ENCODE data around the gene LCAT. TPM values are rescaled to one million over a fixed set of nuclear protein-coding genes. Genes with fewer than 3 reads are reported as not detected.
A peak's percentile ranks its signal among the peaks of the same experiment; 100 is the strongest.

The LCAT gene
- total and polyA plus RNA-seq, 2 experiments from 2014 or later, result 13.7 to 18.9 TPM

DNA sequence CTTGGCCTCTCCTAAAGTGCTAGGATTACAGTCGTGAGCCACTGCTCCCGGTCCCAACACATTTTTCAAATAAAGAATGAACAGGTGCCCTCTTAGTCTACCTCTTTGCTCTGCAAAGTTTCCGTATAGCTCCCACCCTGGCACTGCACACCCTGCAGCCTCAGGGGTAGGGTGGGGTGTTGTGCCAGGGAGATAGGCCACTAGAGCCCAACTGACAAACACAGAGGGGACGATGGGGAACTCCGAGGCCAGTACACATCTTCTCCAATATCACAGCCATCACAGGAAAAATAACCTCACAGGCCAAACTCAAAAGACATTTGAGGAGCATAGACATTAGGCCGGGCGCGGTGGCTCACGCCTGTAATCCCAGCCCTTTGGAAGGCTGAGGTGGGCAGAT is 27.2 kb upstream of the LCAT start:
- Mint-ChIP-seq H3K36me3 (ENCODE audit: low read depth) (no peaks in the 10 kb centered on the region), H3K4me3 (no peak overlapping the region), H3K9me3 (no peaks in the 10 kb centered on the region), H3K27me3 (ENCODE audit: insufficient read depth, low read depth, poor library complexity) (peaks cover 16% of the 10 kb centered on the region), H3K27ac (no peak overlapping the region), H3K4me1 (peaks cover 20% of the 10 kb centered on the region)
- Histone ChIP-seq H3K9me2 (ENCODE audit: insufficient read depth) (no peaks in the 10 kb centered on the region), H3F3A (replicated peaks; ENCODE audit: low read depth) (0 out of 2 replicates have a peak, but pooled peaks cover 11% of the 10 kb centered on the region), H3K36me3 (ENCODE audit: insufficient read depth) (no peaks in the 10 kb centered on the region), H3K4me2 (no peak overlapping the region), H3K27ac (ENCODE audit: low read depth) (no peak overlapping the region), H3K4me1 (ENCODE audit: insufficient read depth) (peaks cover 16% of the 10 kb centered on the region), H2AFZ (no peak overlapping the region), H3K27me3 (ENCODE audit: insufficient read depth) (no peaks in the 10 kb centered on the region), H3K79me2 (replicated peaks; ENCODE audit: insufficient read depth) (peaks cover 18% of the 10 kb centered on the region), H3K4me3 (no peak overlapping the region), H4K20me1 (replicated peaks; ENCODE audit: insufficient read depth) (peaks cover 7% of the 10 kb centered on the region; the same call in 1 of the 2 replicates)
- no peak for ATAC-seq
- DNase-seq (ENCODE audit: low spot score), result no peak
- TF ChIP-seq POLR2AphosphoS5 (IDR thresholded peaks at IDR 0.05; ENCODE audit: low read depth) (no peak), EZH2phosphoT487 (IDR thresholded peaks at IDR 0.05; ENCODE audit: unreplicated experiment) (no peak)

DNA sequence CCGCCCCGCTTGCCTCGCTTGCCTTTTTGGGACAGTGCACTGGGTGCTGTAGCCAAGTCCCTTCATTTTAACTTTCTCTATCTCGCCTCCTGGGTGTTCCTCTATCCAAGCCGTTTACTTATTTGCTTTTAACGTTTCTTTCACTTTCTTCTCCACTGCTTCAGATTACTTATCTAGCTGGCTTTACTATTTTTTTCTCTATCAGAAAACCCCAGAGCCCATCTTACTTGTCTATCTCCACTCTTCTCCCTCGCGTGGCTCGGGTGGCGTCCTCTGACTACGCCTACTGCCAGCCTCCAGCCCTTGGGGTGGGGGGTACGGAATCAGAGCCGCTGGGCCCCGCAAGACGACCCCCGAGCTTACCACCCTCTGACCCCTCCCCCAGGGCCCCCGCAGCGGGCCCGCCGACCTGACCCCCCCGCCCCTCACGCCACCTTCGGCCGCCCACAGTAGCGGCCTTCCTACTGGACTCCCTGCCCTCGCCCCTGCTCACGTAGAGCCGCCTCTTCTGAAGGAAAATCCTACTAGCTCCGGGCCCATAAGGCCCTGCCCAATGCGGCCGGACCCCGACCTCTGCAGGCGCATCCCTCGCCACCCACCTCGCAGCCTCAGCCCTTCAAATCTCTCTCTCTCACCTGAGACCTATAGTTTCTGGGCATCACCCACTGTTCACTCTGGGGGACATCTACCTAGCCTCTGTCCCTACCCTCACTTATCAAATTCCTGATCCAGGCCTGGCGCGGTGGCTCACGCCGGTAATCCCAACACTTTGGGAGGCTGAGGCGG is 25.5 kb upstream of the LCAT start:
- Histone ChIP-seq H2AFZ (peak overlapping the region; percentile 97; the same call in 1 of the 2 replicates), H3K4me3 (peak overlapping the region; percentile 91), H4K20me1 (replicated peaks; ENCODE audit: insufficient read depth) (peaks cover 10% of the 10 kb centered on the region), H3K4me1 (ENCODE audit: insufficient read depth) (peaks cover 30% of the 10 kb centered on the region), H3K79me2 (replicated peaks; ENCODE audit: insufficient read depth) (peaks cover 33% of the 10 kb centered on the region), H3K27ac (ENCODE audit: low read depth) (0 out of 2 replicates have a peak overlapping the region, but pooled peaks have one; percentile 48), H3K36me3 (ENCODE audit: insufficient read depth) (no peaks in the 10 kb centered on the region; the same call in 1 of the 2 replicates), H3F3A (replicated peaks; ENCODE audit: low read depth) (0 out of 2 replicates have a peak, but pooled peaks cover 19% of the 10 kb centered on the region), H3K27me3 (ENCODE audit: insufficient read depth) (no peaks in the 10 kb centered on the region), H3K4me2 (peak overlapping the region; percentile 99), H3K9me2 (ENCODE audit: insufficient read depth) (no peaks in the 10 kb centered on the region)
- Mint-ChIP-seq H3K4me3 (peak overlapping the region; percentile 89), H3K36me3 (ENCODE audit: low read depth) (no peaks in the 10 kb centered on the region; the same call in 2 of the 3 replicates), H3K9me3 (no peaks in the 10 kb centered on the region; the same call in 2 of the 3 replicates), H3K27ac (peak overlapping the region; percentile 76; the same call in 1 of the 2 replicates), H3K4me1 (peaks cover 36% of the 10 kb centered on the region), H3K27me3 (ENCODE audit: insufficient read depth, low read depth, poor library complexity) (peaks cover 17% of the 10 kb centered on the region)
- peak; percentile 38 for ATAC-seq
- peak; percentile 81 for DNase-seq (ENCODE audit: low spot score)
- TF ChIP-seq CREB1 (CRISPR knock-in tag; IDR thresholded peaks at IDR 0.05; ENCODE audit: low read depth), result no peak
- TF ChIP-seq, protein P1, sequence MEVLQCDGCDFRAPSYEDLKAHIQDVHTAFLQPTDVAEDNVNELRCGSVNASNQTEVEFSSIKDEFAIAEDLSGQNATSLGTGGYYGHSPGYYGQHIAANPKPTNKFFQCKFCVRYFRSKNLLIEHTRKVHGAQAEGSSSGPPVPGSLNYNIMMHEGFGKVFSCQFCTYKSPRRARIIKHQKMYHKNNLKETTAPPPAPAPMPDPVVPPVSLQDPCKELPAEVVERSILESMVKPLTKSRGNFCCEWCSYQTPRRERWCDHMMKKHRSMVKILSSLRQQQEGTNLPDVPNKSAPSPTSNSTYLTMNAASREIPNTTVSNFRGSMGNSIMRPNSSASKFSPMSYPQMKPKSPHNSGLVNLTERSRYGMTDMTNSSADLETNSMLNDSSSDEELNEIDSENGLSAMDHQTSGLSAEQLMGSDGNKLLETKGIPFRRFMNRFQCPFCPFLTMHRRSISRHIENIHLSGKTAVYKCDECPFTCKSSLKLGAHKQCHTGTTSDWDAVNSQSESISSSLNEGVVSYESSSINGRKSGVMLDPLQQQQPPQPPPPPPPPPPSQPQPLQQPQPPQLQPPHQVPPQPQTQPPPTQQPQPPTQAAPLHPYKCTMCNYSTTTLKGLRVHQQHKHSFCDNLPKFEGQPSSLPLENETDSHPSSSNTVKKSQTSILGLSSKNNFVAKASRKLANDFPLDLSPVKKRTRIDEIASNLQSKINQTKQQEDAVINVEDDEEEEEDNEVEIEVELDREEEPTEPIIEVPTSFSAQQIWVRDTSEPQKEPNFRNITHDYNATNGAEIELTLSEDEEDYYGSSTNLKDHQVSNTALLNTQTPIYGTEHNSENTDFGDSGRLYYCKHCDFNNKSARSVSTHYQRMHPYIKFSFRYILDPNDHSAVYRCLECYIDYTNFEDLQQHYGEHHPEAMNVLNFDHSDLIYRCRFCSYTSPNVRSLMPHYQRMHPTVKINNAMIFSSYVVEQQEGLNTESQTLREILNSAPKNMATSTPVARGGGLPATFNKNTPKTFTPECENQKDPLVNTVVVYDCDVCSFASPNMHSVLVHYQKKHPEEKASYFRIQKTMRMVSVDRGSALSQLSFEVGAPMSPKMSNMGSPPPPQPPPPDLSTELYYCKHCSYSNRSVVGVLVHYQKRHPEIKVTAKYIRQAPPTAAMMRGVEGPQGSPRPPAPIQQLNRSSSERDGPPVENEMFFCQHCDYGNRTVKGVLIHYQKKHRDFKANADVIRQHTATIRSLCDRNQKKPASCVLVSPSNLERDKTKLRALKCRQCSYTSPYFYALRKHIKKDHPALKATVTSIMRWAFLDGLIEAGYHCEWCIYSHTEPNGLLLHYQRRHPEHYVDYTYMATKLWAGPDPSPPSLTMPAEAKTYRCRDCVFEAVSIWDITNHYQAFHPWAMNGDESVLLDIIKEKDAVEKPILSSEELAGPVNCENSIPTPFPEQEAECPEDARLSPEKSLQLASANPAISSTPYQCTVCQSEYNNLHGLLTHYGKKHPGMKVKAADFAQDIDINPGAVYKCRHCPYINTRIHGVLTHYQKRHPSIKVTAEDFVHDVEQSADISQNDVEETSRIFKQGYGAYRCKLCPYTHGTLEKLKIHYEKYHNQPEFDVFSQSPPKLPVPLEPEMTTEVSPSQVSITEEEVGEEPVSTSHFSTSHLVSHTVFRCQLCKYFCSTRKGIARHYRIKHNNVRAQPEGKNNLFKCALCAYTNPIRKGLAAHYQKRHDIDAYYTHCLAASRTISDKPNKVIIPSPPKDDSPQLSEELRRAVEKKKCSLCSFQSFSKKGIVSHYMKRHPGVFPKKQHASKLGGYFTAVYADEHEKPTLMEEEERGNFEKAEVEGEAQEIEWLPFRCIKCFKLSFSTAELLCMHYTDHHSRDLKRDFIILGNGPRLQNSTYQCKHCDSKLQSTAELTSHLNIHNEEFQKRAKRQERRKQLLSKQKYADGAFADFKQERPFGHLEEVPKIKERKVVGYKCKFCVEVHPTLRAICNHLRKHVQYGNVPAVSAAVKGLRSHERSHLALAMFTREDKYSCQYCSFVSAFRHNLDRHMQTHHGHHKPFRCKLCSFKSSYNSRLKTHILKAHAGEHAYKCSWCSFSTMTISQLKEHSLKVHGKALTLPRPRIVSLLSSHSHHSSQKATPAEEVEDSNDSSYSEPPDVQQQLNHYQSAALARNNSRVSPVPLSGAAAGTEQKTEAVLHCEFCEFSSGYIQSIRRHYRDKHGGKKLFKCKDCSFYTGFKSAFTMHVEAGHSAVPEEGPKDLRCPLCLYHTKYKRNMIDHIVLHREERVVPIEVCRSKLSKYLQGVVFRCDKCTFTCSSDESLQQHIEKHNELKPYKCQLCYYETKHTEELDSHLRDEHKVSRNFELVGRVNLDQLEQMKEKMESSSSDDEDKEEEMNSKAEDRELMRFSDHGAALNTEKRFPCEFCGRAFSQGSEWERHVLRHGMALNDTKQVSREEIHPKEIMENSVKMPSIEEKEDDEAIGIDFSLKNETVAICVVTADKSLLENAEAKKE (CRISPR knock-in tag; IDR thresholded peaks at IDR 0.05), result no peak
- TF ChIP-seq ZNF331 (CRISPR knock-in tag; IDR thresholded peaks at IDR 0.05; ENCODE audit: low read depth), result no peak
- TF ChIP-seq JUNB (IDR thresholded peaks at IDR 0.05; ENCODE audit: unreplicated experiment), result no peak
- TF ChIP-seq EZH2phosphoT487 (IDR thresholded peaks at IDR 0.05; ENCODE audit: unreplicated experiment), result no peak
- TF ChIP-seq ZNF114 (CRISPR knock-in tag; IDR thresholded peaks at IDR 0.05), result no peak
- peak; percentile 49; the same call in 1 of the 2 replicates for TF ChIP-seq POLR2AphosphoS5 (IDR thresholded peaks at IDR 0.05; ENCODE audit: low read depth)
- TF ChIP-seq EZH2 (IDR thresholded peaks at IDR 0.05; ENCODE audit: low read depth, unreplicated experiment), result no peak
- TF ChIP-seq, protein P2, sequence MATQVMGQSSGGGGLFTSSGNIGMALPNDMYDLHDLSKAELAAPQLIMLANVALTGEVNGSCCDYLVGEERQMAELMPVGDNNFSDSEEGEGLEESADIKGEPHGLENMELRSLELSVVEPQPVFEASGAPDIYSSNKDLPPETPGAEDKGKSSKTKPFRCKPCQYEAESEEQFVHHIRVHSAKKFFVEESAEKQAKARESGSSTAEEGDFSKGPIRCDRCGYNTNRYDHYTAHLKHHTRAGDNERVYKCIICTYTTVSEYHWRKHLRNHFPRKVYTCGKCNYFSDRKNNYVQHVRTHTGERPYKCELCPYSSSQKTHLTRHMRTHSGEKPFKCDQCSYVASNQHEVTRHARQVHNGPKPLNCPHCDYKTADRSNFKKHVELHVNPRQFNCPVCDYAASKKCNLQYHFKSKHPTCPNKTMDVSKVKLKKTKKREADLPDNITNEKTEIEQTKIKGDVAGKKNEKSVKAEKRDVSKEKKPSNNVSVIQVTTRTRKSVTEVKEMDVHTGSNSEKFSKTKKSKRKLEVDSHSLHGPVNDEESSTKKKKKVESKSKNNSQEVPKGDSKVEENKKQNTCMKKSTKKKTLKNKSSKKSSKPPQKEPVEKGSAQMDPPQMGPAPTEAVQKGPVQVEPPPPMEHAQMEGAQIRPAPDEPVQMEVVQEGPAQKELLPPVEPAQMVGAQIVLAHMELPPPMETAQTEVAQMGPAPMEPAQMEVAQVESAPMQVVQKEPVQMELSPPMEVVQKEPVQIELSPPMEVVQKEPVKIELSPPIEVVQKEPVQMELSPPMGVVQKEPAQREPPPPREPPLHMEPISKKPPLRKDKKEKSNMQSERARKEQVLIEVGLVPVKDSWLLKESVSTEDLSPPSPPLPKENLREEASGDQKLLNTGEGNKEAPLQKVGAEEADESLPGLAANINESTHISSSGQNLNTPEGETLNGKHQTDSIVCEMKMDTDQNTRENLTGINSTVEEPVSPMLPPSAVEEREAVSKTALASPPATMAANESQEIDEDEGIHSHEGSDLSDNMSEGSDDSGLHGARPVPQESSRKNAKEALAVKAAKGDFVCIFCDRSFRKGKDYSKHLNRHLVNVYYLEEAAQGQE (IDR thresholded peaks at IDR 0.05; ENCODE audit: unreplicated experiment), result no peak

All from GM23338 (cell line).